ENCODE results near the gene WDFY4.

- TF ChIP-seq EZH2 (IDR thresholded peaks at IDR 0.05; ENCODE audit: borderline replicate concordance, insufficient read depth, low read length, poor library complexity, severe bottlenecking): no peak
- TF ChIP-seq CTCF (IDR thresholded peaks at IDR 0.05; ENCODE audit: poor library complexity, severe bottlenecking): no peak
- TF ChIP-seq POLR2AphosphoS5 (IDR thresholded peaks at IDR 0.05): no peak
- TF ChIP-seq SMC3 (conservative IDR thresholded peaks at IDR 0.05; ENCODE audit: poor library complexity): no peak
- TF ChIP-seq MXI1 (conservative IDR thresholded peaks at IDR 0.05; ENCODE audit: poor library complexity, severe bottlenecking): no peak
- no peak for TF ChIP-seq RAD21 (conservative IDR thresholded peaks at IDR 0.05)
Measured at GRCh38 chr10:48705401-48705938, 20.8 kb downstream of the WDFY4 start.
